ENCODE measurements around the gene RAB6B.

Gene RAB6B

GRCh38 chr3:133881492-133881891 lies 14.2 kb downstream of the RAB6B start:
- DNase-seq (ENCODE audit: low spot score): no peak

- DNase-seq (ENCODE audit: low spot score): no peak
Measured at GRCh38 chr3:133880886-133881455, 14.7 kb downstream of the RAB6B start.

DNA sequence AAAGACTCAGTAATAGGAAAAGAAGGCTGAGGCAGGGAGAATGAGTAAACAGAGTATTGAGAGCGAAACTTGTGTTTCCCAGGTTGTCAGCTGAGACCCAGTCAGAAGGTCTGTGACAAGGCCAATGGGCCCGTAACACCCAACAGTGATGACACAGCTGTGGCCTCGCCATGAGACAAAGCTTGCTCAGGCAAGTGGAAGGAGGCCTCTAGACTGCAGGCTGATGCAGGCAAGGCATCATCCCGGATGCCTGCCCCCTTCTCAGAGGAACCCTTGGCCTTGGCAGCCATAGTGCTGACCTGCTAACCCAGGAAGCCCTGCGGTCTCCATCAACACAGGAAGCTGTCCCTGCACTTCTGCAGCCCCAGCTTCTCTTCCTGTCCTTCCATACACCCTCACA lies 15.4 kb downstream of the RAB6B start:
- no peak for DNase-seq (ENCODE audit: low spot score)

GRCh38 chr3:133878518-133878917 lies 17.2 kb downstream of the RAB6B start:
- no peak for DNase-seq (ENCODE audit: low spot score)

DNA sequence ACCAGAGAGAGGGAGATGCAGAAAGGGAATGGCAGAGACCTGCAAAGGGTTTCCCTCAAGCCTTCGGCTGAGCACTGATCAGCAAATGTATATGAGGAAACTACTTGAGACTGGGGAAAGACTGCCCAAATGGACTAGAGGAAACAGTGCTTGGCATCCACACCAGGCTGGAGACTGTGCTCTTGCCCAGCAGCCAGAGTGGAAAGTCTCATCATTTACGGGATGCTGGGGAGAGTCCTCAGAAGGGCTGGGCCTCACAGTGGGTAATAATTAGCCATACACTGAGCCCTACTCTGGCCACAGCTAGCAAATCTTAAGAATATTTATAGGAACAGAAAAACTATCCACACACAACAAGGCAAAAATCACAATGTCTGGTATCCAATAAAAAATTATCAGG lies 18.5 kb downstream of the RAB6B start:
- DNase-seq (ENCODE audit: low spot score): no peak

- DNase-seq (ENCODE audit: low spot score): no peak
Measured at GRCh38 chr3:133874761-133875438, 20.8 kb downstream of the RAB6B start.

- no peak for DNase-seq (ENCODE audit: low spot score)
Measured at GRCh38 chr3:133874344-133874743, 21.3 kb downstream of the RAB6B start.

DNA sequence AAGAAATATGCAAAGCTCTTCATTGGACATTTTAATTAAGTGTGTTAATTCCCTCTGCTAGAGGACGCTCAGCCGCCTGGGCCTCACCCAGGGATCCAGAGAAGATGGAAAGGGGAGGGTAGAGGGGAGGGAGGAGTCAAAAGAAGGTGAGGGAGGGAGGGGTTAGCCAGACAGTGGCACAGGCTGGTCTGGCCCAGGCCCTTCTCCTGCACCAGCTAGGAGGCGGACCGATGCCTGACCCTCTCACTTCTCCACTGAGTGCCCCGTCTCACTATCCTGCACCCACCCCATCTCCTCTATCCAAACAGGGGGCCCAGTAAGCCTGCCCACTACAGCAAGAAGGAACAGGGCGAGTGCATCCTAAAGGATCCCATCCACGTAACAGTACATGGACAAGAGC lies 22.9 kb downstream of the RAB6B start:
- no peak for DNase-seq (ENCODE audit: low spot score)

DNA sequence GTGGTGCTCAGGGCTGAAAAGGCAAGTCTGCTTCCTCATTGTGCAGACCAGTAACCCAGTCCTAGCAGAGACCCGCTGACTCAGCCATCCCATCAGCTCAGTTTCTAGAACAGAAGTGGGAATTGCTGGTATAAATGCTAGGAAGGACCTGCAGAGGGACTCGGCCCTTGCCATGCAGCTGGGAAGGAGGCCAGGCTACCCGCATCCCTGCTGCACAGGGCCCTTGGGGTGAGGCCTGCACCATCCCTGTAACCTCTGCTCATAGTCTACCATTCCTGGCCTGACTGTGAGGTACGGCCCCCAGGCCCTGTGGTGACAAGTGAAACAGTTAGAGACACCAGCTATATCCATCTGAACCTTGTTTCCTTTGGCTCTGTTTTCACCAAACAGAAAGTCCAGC lies 23.5 kb downstream of the RAB6B start:
- no peak for DNase-seq (ENCODE audit: low spot score)

DNA sequence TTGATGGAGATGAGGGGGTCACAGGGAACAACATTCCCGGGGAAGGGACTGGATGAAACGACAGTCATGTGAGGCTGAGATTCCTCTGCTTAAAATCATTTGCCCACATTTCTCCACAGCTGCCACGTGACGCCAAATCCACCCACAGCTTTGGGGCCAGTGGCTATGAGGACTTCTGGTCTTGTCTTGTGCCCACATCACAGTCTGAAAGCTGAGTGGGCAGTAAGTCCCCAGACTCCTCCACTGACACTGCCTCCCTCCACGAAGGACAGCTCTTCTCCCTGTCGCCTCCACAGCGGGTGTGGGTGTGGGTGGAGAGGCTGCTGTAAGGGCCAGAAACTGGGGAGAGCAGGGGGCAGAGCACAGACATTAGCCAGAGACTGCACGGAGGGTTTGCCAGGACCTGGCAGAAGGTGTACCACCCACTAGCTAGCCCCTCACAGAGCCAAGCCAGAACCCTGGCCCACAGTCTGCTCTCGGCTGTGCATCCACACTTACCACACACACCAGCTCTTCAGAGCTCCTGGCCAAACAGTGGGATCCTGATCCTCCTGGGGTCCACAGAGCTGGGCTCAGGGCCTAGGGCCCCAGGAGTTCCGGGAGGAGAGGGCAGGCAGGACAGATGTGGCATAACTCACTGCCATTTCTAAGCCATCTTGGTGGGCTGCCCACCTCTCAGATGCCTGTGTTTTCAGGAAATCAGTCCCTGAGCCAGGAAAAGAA lies 24.2 kb downstream of the RAB6B start:
- no peak for DNase-seq (ENCODE audit: low spot score)

DNA sequence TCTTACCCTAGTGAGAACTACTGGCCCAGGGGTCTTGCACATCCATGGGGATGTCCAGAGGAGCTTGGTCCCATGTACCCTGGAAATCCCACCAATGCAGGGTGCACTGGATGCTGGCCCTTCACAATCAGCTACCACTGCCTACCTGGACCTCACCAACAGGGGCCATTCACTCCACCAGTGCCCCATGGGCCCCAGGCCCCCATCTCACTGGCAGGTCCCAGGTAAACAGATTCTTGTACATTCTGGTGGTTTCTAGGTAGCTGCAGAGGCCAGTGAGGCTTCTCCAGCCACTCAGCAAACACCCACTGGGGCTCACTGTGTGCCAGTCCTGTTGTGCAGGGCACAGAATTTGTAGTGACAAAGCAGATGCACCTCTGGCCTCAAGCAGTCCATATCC lies 24.9 kb downstream of the RAB6B start:
- DNase-seq (ENCODE audit: low spot score): no peak

DNA sequence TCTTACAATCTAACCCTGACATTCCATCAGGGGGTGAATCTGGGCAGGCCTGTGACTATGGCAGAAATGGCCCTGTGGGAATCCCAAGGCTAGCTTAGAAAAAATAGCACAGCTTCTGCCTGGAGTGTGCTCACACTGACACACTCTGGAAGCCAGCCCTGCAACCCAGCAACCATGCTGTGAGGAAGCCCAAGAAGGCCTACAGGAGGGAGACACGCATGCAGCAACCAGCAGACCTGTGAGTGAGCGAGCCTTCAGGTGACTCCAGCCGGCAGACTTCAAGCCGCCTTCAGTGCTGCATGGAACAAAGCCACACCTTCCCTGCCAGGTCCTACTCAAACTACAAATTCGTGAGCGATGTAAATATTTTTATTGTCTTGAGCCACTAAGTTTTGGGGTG lies 26.1 kb downstream of the RAB6B start:
- no peak for DNase-seq (ENCODE audit: low spot score)

DNA sequence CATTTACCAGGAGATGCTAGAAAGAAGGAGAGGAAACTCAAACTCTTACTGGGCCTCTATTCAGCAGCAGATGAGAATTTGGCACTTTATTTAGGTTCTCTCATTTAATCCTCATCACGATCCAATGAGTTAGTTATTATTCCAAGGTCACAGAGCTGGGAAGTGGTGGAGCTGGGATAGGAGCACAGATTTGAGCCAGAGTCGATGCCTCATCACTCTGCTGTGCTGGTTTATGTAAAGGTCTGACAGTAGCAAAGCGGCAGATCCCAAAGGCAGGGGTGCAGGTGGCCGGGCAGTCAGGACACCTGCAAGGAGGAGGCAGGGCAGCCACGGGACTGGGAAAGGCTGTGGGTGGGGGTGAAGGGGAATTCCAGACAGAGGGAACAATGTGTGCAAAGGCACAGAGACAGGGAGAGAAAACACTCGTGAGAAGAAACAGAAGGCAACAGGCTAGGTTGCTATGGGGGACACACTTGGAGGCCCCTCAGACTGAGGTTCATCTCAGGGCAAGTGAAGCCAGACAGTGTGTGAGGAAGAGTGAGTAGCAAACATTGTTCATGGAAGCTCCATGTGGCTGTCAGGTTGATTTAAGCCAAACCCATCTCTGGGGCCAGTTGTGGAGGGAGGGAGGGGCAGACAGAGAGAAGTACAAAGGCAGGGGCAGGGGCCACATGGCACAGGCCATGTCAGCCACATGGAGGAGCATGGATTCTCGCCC lies 26.8 kb downstream of the RAB6B start:
- no peak for DNase-seq (ENCODE audit: low spot score)

DNA sequence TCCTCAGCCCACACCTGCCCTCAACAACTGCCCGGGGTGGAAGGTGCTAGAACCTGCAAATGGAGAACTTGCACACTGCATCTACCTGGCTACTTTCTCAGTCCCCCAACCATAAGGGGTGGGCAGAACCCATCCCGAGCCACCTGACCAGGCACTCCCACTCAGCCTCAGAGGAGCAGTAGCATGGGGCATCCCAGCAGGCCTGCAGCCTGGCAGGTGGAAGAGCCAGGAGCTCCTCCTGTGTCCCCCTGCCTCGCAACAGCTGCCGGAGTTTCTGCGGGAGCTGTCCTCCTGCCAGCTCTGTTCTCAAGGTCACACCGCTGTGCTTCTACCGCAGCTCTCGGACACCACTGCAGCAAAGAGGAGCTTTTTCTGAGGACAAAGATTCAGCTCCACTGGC lies 27.5 kb downstream of the RAB6B start:
- DNase-seq (ENCODE audit: low spot score): no peak

DNA sequence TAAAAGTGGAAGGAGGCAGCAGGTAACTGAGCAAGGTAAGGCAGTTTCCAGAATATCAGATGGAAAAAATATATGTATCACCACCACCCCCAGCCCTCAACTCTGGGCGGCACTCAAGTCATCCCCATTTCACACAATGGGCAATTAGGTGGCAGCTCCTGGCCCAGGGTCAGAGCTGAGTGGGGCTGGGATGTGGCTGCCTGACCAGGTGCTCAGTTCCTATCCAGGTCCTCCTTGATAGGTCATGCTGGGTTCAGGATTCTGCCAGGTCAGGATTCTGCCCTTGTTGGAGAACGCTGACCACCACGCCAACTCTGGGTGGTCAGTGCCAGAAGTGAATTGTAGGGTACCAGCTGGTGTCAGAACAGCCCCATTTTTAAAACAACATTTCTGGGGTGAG lies 29.5 kb downstream of the RAB6B start:
- DNase-seq (ENCODE audit: low spot score): no peak

DNA sequence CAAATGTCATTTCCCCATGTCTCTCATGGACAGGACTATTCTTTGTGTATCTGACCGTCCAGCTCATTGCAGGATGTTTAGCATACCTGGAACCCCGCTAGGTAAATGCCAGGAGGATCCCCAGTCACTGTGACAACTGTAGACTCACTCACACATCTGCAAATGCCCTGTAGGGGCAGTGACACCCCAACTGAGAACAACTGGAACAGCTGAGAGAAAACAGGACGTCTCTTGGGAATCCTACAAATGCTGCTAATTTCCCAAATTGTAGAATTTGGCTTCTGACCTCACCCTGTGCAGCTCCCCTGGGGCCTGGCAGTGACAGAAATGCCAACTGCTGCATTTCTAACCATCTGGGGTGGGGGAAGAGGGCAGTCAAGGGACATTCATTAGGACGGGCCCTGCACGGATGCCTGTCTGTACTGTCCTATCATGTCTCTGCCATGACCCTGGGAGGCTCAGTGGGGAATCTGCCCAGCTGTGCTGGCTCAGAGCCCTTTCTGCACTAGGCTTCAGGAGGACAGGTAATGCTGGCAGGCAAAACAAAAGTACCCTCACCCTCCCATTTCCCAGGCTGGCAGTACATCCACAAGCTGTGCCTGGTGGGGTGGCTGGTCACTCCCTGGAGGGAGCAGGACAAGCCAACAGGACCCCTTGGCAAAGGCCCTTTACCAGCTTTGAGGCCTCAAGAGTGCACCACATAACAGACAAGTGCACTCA lies 30.4 kb downstream of the RAB6B start:
- DNase-seq (ENCODE audit: low spot score): peak; percentile 27

- no peak for DNase-seq (ENCODE audit: low spot score)
Measured at GRCh38 chr3:133864616-133865015, 31.1 kb downstream of the RAB6B start.

GRCh38 chr3:133863911-133864310 lies 31.8 kb downstream of the RAB6B start:
- DNase-seq (ENCODE audit: low spot score): no peak

DNA sequence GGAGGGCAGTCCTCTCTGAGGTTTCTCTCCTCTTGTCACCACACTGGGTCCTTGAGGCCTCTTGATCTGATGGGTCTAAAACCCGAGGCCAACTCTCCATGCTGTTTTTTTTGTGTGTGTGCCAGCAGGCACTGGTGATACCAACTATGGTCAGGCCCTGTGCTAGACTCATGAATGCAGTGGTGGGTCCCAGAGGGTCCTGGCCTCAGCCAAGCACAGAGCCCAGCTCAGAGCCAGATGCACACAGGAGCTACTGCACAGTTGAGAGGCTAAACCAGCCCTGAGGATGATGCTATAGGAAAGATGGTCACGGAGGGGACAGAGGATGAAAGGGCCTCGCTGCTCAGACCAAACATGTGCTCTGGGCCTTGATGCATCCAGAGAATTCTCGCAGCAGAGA lies 33.5 kb downstream of the RAB6B start:
- DNase-seq (ENCODE audit: low spot score): no peak

DNA sequence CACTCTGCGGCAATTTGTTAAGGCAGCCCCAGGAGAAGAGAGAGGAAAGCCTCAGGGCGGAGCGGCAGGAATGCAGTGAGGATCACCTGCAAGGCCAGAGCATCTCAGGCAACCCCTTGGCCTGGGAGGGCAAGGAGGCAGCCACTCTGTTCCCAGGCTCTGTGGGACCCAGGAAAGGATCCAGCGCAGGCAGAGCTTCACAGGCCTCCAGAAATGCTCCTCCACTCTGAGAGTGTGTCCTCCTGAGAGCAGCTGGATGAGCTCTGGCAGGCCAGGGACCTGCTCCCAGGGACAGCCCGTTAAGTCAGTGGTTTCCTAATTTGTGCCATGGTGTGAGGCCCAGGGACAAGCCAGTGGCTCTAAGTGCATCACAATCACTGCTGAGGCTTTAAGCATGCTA lies 35.2 kb downstream of the RAB6B start:
- no peak for DNase-seq (ENCODE audit: low spot score)

DNA sequence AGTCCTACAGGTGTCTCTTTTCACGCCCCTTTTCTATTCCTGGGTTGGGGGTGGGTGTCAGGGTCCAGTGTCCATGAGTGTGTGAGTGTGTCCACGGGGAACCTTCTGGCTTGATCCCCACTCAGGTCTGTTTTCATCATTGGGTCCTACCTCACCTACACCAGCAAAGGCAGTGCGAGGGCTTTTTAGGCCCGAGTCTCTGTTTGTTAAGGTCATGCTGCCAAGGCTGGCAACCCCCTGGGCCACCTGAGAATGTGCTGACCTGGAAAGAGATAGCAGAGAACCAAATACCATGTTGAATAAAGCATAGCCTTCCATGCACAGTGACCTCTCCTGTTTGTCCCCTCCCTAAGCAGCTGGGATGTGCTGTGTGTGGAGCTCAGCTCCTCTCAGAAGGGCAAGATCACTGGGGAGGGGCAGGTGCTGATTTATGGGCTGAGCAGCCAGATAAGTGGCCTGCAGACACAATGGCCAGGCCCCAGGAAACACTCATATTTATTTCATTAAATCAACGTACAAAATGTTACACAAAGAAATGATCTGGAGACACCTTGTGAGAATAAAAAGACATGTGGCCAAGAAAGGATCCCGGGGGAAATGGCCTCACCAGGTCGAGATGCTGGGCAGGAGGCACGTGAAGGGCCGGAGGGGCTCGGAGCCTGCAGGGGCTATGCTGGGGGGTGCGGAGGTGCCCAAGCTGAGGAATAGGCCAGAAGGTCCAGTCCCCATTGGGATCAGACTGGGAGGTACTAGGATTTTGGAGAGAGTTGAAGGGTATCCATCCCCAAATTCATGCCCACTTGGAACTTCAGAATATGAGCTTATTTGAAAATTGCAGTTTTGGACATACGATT lies 36.1 kb downstream of the RAB6B start:
- DNase-seq (ENCODE audit: low spot score): no peak
